AG04450 (cell line): ENCODE measurements around the gene CTBP1. TPM values are rescaled to one million over a fixed set of nuclear protein-coding genes. Genes with fewer than 3 reads are reported as not detected.

Source experiments
- CTCF ChIA-PET: fragments of 300-600, 350-600 bp; formaldehyde crosslinking; extraction: SDS; loops from one replicate; lab custom pipeline; 2022; ENCODE audit warnings: antibody characterized with exemption, inconsistent platforms; lab: Charles Lee
- POLR2A ChIA-PET: fragments of 350-600 bp; formaldehyde crosslinking; extraction: SDS; loops from one replicate; lab custom pipeline; 2021; ENCODE audit warnings: antibody characterized with exemption, inconsistent platforms; lab: Yijun Ruan, JAX
- DNase-seq: peaks from one replicate; pipeline ENCODE4 v3.0.0-alpha.2; 2011; ENCODE audit warnings: low read depth, low spot score
- H3K27ac ChIP-seq: one replicate; pipeline ENCODE4 v1.5.1; 2012; ENCODE audit warnings: low read depth, low read length, control low read depth
- H3K27me3 ChIP-seq: one replicate; pipeline ENCODE4 v1.6.0; 2012; ENCODE audit warnings: low read length; ENCODE audit not compliant: control insufficient read depth, insufficient read depth
- H3K4me3 ChIP-seq: 2 replicates; pipeline ENCODE4 v1.5.1; 2011; ENCODE audit warnings: mild to moderate bottlenecking, low read depth, low read length, control low read depth
- H3K9me3 ChIP-seq: 2 replicates; pipeline ENCODE4 v1.5.1; 2012; ENCODE audit warnings: low read length; ENCODE audit not compliant: control insufficient read depth, insufficient read depth
- polyA plus RNA-seq: library from polyadenylated mRNA; depleted of rRNA; stranded (reverse); fragments of >200 nt; gene quantifications from 2 replicates; pipeline ENCODE4 v1.2.3, GENCODE V29; 2011
- TF ChIP-seq, protein P1 (sequence below): IDR thresholded peaks from 2 replicates; pipeline ENCODE4 v1.5.1; 2011; ENCODE audit warnings: low read depth, low read length, control low read depth, inconsistent platforms

CTBP1 gene
- polyA plus RNA-seq, 1 experiment: 72.6 TPM

DNA sequence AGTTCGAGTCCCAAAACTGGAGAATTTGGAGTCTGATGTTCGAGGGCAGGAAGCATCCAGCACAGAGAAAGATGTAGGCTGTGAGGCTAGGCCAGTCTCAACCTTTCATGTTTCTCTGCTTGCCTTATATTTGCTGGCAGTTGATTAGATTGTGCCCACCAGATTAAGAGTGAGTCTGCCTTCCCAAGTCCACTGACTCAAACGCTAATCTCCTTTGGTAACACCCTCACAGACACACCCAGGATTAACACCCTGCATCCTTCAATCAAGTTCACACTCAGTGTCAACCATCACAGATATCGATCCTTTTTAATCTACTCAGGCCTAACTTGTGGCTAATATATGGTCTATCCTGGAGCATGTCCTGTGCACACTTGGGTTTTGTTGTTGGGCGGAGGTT lies 22.8 kb upstream of the CTBP1 start:
- CTCF ChIA-PET: no interaction called here

DNA sequence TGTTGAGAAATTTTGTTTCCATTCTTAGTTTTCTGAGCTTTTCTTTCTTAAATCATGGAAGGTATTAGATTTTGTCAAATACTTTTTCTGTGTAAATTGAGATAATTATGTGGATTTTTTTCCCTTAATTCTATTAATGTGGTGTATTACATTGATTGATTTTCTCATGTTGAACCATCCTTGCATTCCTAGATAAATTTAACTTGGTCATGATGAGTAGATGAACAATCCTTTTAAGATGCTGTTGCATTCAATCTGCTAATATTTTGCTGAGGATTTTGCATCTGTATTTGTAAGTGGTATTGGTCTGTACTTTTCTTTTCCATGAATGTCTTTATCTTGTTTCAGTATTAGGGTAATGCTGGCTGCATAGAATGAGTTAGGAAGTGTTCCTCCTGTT lies 20.3 kb upstream of the CTBP1 start:
- TF ChIP-seq, protein P1, sequence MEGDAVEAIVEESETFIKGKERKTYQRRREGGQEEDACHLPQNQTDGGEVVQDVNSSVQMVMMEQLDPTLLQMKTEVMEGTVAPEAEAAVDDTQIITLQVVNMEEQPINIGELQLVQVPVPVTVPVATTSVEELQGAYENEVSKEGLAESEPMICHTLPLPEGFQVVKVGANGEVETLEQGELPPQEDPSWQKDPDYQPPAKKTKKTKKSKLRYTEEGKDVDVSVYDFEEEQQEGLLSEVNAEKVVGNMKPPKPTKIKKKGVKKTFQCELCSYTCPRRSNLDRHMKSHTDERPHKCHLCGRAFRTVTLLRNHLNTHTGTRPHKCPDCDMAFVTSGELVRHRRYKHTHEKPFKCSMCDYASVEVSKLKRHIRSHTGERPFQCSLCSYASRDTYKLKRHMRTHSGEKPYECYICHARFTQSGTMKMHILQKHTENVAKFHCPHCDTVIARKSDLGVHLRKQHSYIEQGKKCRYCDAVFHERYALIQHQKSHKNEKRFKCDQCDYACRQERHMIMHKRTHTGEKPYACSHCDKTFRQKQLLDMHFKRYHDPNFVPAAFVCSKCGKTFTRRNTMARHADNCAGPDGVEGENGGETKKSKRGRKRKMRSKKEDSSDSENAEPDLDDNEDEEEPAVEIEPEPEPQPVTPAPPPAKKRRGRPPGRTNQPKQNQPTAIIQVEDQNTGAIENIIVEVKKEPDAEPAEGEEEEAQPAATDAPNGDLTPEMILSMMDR: no peak
- Histone ChIP-seq H3K27ac (no peak overlapping the region), H3K4me3 (no peak overlapping the region), H3K27me3 (no peaks in the 10 kb centered on the region), H3K9me3 (peaks cover 18% of the 10 kb centered on the region)
- DNase-seq: no peak
- ChIA-PET CTCF (interaction anchor here (1.0 to 4.5 kb wide), 5 partner anchors 132 to 155 kb away, joined by 3 to 60 read pairs (median 3); no protein-coding TSS in a partner anchor), POLR2A (no interaction called here)

More for the DNA sequence above, 22.8 kb upstream of the CTBP1 start:
- Histone ChIP-seq H3K27me3 (no peaks in the 10 kb centered on the region), H3K27ac (no peak overlapping the region), H3K4me3 (no peak overlapping the region), H3K9me3 (peaks cover 8% of the 10 kb centered on the region; the same call in 1 of the 2 replicates)
- DNase-seq: no peak
- TF ChIP-seq, protein P1: no peak
- POLR2A ChIA-PET: no interaction called here

DNA sequence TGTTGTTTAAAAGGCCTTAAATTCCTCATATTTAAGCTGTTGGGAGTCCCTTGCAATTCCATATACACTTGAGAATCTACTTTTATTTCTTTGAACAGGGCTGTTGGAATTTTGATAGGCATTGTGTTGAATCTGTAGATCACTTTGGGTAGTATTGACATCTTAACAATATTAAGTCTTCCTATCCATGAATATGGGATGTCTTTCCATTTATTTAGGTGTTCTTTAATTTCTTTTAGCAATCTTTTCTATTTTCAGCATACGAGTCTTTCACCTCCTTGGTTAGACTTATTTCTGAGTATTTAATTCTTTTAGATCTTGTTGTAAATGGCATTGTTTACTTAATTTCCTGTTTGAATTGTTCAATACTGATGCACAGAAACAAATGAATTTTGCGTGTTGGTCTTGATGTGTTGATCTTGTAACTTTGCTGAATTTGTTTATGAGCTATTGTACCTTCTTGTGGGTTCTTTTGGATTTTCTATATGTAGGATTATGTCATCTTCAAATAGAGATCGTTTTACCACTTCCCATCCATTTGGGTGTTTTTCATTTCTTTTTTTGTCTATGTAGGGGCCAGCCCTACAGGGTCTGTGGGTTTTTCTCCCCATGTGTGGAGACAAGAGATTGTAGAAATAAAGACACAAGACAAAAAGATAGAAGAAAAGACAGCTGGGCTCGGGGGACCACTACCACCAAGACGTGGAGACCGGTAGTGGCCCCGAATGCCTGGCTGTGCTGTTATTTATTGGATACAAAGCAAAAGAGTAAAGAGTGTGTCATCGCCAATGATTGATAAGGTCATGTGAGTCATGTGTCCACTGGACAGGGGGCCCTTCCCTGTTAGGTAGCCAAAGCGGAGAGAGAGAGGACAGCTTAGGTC lies 18.2 kb upstream of the CTBP1 start:
- no peak for DNase-seq
- TF ChIP-seq, protein P1: no peak
- no peak overlapping the region for H3K4me3 ChIP-seq
- H3K27me3 ChIP-seq: no peaks in the 10 kb centered on the region
- ChIA-PET POLR2A (interaction anchor here (1.1 kb wide), 1 partner anchor 18 kb away, joined by 3 read pairs; the partner anchor contains the start of gene CTBP1), CTCF (interaction anchor here (1.1 to 4.5 kb wide), 9 partner anchors 17 to 194 kb away, joined by 3 to 60 read pairs (median 4); no protein-coding TSS in a partner anchor)
- H3K9me3 ChIP-seq: peaks cover 18% of the 10 kb centered on the region
- no peak overlapping the region for H3K27ac ChIP-seq

DNA sequence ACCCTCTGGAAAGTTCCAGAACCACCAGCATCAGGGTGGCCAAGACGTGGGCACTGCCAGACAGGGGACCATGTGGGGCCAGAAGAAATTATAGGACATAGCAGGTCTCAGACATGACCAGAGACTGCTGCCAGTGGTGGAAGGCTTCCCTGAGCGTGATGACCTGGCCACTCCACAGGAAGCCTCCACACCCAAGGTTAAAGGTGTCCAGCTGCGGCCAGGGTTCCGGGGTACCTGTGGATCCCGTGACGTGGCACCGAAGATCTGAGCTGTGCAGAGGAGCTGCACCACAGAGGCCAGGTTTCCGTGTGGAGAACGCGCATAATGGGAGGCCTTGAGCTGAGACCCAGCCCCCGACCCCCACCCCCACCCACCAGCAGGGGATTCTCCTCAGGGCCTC lies 16.4 kb upstream of the CTBP1 start:
- TF ChIP-seq, protein P1: no peak
- Histone ChIP-seq H3K9me3 (peaks cover 20% of the 10 kb centered on the region), H3K4me3 (no peak overlapping the region), H3K27me3 (no peaks in the 10 kb centered on the region), H3K27ac (no peak overlapping the region)
- CTCF ChIA-PET: interaction anchor here (4.5 kb wide), 1 partner anchor 134 kb away, joined by 60 read pairs; no protein-coding TSS in a partner anchor
- POLR2A ChIA-PET: no interaction called here
- no peak for DNase-seq

DNA sequence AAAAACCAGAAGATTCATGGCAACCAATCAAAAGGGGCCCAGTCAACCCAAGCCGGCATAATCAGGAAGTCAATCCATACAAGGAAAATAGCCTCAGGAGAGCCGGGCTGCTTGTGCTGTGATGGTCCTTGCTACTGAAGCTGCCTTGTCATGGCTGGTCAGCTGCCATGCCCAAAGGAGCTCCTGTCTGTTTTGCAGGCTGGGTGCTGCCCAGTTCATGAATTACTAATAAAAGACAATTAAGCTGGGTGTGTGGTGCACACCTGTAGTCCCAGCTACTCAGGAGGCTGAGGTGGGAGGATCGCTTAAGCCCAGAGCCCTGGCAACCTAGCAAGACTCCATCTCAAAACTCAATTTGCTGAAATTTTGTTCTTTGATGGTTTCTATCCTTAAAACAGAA lies 16.0 kb upstream of the CTBP1 start:
- TF ChIP-seq, protein P1: no peak
- ChIA-PET CTCF (interaction anchor here (1.0 to 4.5 kb wide), 2 partner anchors 134 kb away, joined by 3 to 60 read pairs; no protein-coding TSS in a partner anchor), POLR2A (no interaction called here)
- Histone ChIP-seq H3K9me3 (peaks cover 18% of the 10 kb centered on the region), H3K27ac (no peak overlapping the region), H3K27me3 (no peaks in the 10 kb centered on the region), H3K4me3 (no peak overlapping the region)
- no peak for DNase-seq
